T47D (cell line): ENCODE data around the gene BCL10.

Experiments used
- DNase-seq, 2 experiments: peaks; one replicate each; pipeline versions ENCODE4 v3.0.0 to v3.0.0-alpha.2; 2011 to 2012; ENCODE audit warnings: low read depth in 1 of 2, low spot score in 1 of 2
- JUND ChIP-seq: IDR thresholded peaks from 2 replicates; pipeline ENCODE4 v1.6.1; 2012; ENCODE audit warnings: low read depth
- in situ Hi-C: cut with HindIII; loops from 2 replicates; pipeline ENCODE4 v1.10.0; 2016; ENCODE audit warnings: low sequenced_read_pairs, low pct_unique_long_range_greater_than_20kb

Gene BCL10

DNA sequence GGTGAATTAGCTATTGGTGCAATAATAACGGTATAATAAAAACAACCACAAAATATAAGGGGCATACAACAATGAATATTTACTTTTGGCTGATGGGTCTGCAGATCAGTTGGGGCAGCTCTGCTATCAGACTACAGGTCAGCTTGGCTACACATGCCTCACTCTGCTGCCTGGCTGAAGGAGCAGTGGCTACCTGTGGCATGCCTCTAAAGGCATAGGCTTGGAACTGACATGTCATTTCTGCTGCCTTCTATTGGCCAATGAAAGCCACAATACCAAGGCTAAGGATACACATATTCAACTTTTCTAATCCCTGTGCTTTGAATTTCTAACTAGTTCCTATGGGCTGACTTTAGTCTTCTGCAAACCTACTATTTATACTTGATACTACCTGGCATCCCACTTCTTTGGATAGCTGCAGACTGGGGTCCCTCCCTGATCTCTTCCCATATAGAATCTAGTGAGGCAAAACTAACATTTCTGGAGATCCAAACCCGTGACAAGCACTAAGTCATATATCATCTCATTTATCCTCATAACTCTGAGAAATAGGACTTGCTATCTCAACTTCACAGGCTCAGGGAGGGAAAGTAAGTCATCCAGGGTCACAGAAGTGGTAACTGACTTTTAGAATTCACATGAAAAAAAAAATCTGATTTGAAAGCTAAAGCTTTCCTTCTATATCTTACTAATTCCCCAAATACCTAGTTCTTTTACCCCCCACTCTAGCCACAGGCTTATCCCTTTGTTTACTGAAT is 56.4 kb downstream of the BCL10 start:
- in situ Hi-C loops = no loop called here
- TF ChIP-seq JUND = no peak
- DNase-seq = no peak

DNA sequence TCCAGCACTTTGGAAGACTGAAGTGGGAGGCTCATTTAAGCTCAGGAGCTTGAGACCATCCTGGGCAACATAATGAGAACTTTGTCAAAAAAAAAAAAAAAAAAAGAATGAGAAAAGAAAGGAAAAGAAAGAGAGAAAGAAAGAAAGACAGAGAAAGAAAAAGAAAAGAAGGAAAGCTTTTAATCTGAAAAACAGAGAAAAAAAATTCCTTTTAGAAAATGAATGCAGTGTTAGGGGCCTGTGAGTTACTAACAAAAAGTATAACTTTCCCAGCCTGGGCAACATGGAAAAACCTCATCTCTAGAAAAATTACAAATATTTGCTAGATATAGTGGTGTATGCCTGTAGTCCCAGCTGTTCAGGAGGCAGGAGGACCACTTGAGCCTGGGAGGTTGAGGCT is 59.7 kb downstream of the BCL10 start:
- TF ChIP-seq JUND = no peak
- in situ Hi-C loops = no loop called here
- DNase-seq = no peak
